Stomach (tissue), 4 donors: ENCODE results near the gene SYNPO.

Experiments used
- EP300 ChIP-seq: sonication (generic); formaldehyde crosslinking; IDR thresholded peaks from one replicate; pipeline ENCODE4 v1.6.1; 2017; ENCODE audit warnings: antibody characterized with exemption
- POLR2A ChIP-seq, 4 donors: fragments of 450-650 bp; IDR thresholded peaks; one replicate each; pipeline ENCODE4 v1.6.1; 2016; ENCODE audit warnings: antibody characterized with exemption in 4 of 4, control low read depth in 2 of 4, mild to moderate bottlenecking in 1 of 4, moderate library complexity in 1 of 4
- POLR2AphosphoS5 ChIP-seq, 3 donors: sonication (generic); formaldehyde crosslinking; IDR thresholded peaks; one replicate each; pipeline ENCODE4 v1.6.1; 2016; ENCODE audit warnings: antibody characterized with exemption in 3 of 3
- TF ChIP-seq, protein P1 (sequence below), 7 experiments: fragments of 450-650 bp in 4 of 7; fragments of 200-600 bp in 3 of 7; sonication (generic) in 3 of 7; IDR thresholded peaks; one replicate each; pipeline ENCODE4 v1.5.1; 2016 to 2019; ENCODE audit warnings: antibody characterized with exemption in 7 of 7, control low read depth in 2 of 7, mild to moderate bottlenecking in 1 of 7

DNA sequence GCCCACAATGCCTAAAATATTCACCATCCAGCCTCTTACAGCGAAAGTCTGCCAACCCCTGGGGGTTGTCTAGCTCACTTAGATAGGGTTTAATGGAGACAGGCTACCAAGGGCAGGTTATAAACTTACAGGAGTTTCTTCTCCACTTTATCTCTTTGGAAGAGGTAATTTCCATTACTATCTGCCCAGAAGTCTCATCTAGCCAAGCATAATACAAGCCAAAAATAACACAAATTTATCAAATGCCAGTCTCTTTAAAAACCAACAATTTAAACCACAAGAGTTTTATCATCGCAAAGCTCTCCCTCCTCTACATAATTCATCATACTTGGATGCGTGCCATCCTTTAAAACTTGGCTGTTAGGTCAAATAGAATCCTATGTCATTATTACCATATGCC, 54.2 kb downstream of the SYNPO start:
- TF ChIP-seq, protein P1, sequence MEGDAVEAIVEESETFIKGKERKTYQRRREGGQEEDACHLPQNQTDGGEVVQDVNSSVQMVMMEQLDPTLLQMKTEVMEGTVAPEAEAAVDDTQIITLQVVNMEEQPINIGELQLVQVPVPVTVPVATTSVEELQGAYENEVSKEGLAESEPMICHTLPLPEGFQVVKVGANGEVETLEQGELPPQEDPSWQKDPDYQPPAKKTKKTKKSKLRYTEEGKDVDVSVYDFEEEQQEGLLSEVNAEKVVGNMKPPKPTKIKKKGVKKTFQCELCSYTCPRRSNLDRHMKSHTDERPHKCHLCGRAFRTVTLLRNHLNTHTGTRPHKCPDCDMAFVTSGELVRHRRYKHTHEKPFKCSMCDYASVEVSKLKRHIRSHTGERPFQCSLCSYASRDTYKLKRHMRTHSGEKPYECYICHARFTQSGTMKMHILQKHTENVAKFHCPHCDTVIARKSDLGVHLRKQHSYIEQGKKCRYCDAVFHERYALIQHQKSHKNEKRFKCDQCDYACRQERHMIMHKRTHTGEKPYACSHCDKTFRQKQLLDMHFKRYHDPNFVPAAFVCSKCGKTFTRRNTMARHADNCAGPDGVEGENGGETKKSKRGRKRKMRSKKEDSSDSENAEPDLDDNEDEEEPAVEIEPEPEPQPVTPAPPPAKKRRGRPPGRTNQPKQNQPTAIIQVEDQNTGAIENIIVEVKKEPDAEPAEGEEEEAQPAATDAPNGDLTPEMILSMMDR (IDR thresholded peaks at IDR 0.05): no peak
- no peak for TF ChIP-seq POLR2A (IDR thresholded peaks at IDR 0.05)
- TF ChIP-seq POLR2AphosphoS5 (IDR thresholded peaks at IDR 0.05): no peak
- no peak for TF ChIP-seq EP300
